ENCODE results near the gene GABRR3.

The GABRR3 gene

GRCh38 chr3:97967966-97968365 is 67.1 kb downstream of the GABRR3 start:
- TF ChIP-seq CTCF (IDR thresholded peaks at IDR 0.05; ENCODE audit: unreplicated experiment in 3 of 3), result no peak
- H3K4me1 Mint-ChIP-seq, result peaks cover 54% of the 10 kb centered on the region
- no peak overlapping the region for H3K4me3 Mint-ChIP-seq
- no peak overlapping the region for H3K27ac Mint-ChIP-seq
- H3K9me3 Mint-ChIP-seq, result no peaks in the 10 kb centered on the region
- peaks cover 13% of the 10 kb centered on the region for H3K36me3 Mint-ChIP-seq (ENCODE audit: low read depth)
- no peaks in the 10 kb centered on the region for H3K27me3 Mint-ChIP-seq (ENCODE audit: low read depth)

- H3K27ac Mint-ChIP-seq, result peak overlapping the region; percentile 37 to 77 (median 51)
- H3K27me3 Mint-ChIP-seq (ENCODE audit: low read depth), result no peaks in the 10 kb centered on the region
- peak overlapping the region in 1 of 3 experiments; percentile 46 for H3K4me3 Mint-ChIP-seq
- H3K4me1 Mint-ChIP-seq, result peaks cover 33% of the 10 kb centered on the region
- H3K9me3 Mint-ChIP-seq, result no peaks in the 10 kb centered on the region
- H3K36me3 Mint-ChIP-seq (ENCODE audit: low read depth), result peaks cover 34% of the 10 kb centered on the region
- TF ChIP-seq CTCF (IDR thresholded peaks at IDR 0.05; ENCODE audit: unreplicated experiment in 3 of 3), result no peak
These were observed 73.9 kb downstream of the GABRR3 start for GRCh38 chr3:97960993-97961766.

- peak overlapping the region in 1 of 3 experiments; percentile 7 for H3K27ac Mint-ChIP-seq
- no peak overlapping the region for H3K4me3 Mint-ChIP-seq
- H3K27me3 Mint-ChIP-seq (ENCODE audit: low read depth), result no peaks in the 10 kb centered on the region
- peaks cover 33% of the 10 kb centered on the region for H3K4me1 Mint-ChIP-seq
- TF ChIP-seq CTCF (IDR thresholded peaks at IDR 0.05; ENCODE audit: unreplicated experiment in 3 of 3), result no peak
- H3K9me3 Mint-ChIP-seq, result no peaks in the 10 kb centered on the region
- H3K36me3 Mint-ChIP-seq (ENCODE audit: low read depth), result peaks cover 34% of the 10 kb centered on the region
These were observed 74.6 kb downstream of the GABRR3 start for GRCh38 chr3:97960551-97960950.

GRCh38 chr3:97959872-97960271 is 75.2 kb downstream of the GABRR3 start:
- no peak for TF ChIP-seq CTCF (IDR thresholded peaks at IDR 0.05; ENCODE audit: unreplicated experiment in 3 of 3)
- no peak overlapping the region for H3K4me3 Mint-ChIP-seq
- peaks cover 34% of the 10 kb centered on the region for H3K36me3 Mint-ChIP-seq (ENCODE audit: low read depth)
- no peaks in the 10 kb centered on the region for H3K9me3 Mint-ChIP-seq
- peaks cover 32% of the 10 kb centered on the region for H3K4me1 Mint-ChIP-seq
- H3K27me3 Mint-ChIP-seq (ENCODE audit: low read depth), result no peaks in the 10 kb centered on the region
- no peak overlapping the region for H3K27ac Mint-ChIP-seq

- no peak for TF ChIP-seq CTCF (IDR thresholded peaks at IDR 0.05; ENCODE audit: unreplicated experiment in 3 of 3)
- peaks cover 27% of the 10 kb centered on the region for H3K4me1 Mint-ChIP-seq
- no peaks in the 10 kb centered on the region for H3K27me3 Mint-ChIP-seq (ENCODE audit: low read depth)
- H3K4me3 Mint-ChIP-seq, result no peak overlapping the region
- no peak overlapping the region for H3K27ac Mint-ChIP-seq
- H3K9me3 Mint-ChIP-seq, result no peaks in the 10 kb centered on the region
- H3K36me3 Mint-ChIP-seq (ENCODE audit: low read depth), result peaks cover 35% of the 10 kb centered on the region
These were observed 76.3 kb downstream of the GABRR3 start for GRCh38 chr3:97958796-97959195.

GRCh38 chr3:97958396-97958795 is 76.7 kb downstream of the GABRR3 start:
- H3K4me3 Mint-ChIP-seq, result no peak overlapping the region
- no peaks in the 10 kb centered on the region for H3K9me3 Mint-ChIP-seq

More at GRCh38 chr3:97958396-97958795, 76.7 kb downstream of the GABRR3 start:
- peaks cover 23% of the 10 kb centered on the region for H3K4me1 Mint-ChIP-seq
- H3K36me3 Mint-ChIP-seq (ENCODE audit: low read depth), result peaks cover 35% of the 10 kb centered on the region
- H3K27me3 Mint-ChIP-seq (ENCODE audit: low read depth), result no peaks in the 10 kb centered on the region
- no peak for TF ChIP-seq CTCF (IDR thresholded peaks at IDR 0.05; ENCODE audit: unreplicated experiment in 3 of 3)
- H3K27ac Mint-ChIP-seq, result no peak overlapping the region

Measured in nephron (organoid).